Neuronal stem cell (in vitro differentiated cells): ENCODE data around the gene APC2.

Source experiments
- DNase-seq: peaks from one replicate; pipeline ENCODE4 v3.0.0-alpha.2; 2013; ENCODE audit warnings: low spot score
- H2AFZ ChIP-seq: one replicate; pipeline ENCODE4 v1.6.1; 2013; ENCODE audit warnings: mild to moderate bottlenecking, low read length, inconsistent platforms
- H2AK5ac ChIP-seq: 2 replicates; pipeline ENCODE4 v1.6.1; 2013; ENCODE audit warnings: low read depth, mild to moderate bottlenecking, inconsistent platforms, low read length, moderate library complexity, mixed read lengths
- H2BK120ac ChIP-seq: 2 replicates; pipeline ENCODE4 v1.6.1; 2013; ENCODE audit warnings: low read depth, mild to moderate bottlenecking, inconsistent platforms, low read length, moderate library complexity, mixed read lengths
- H2BK12ac ChIP-seq: one replicate; pipeline ENCODE4 v1.6.1; 2013; ENCODE audit warnings: low read length, inconsistent platforms
- H2BK15ac ChIP-seq: 2 replicates; pipeline ENCODE4 v1.6.1; 2013; ENCODE audit warnings: mild to moderate bottlenecking, low read length, inconsistent platforms, mixed read lengths
- H2BK5ac ChIP-seq: one replicate; pipeline ENCODE4 v1.6.1; 2013; ENCODE audit warnings: inconsistent platforms, mild to moderate bottlenecking, low read length, moderate library complexity
- H3K14ac ChIP-seq: one replicate; pipeline ENCODE4 v1.6.1; 2013; ENCODE audit warnings: low read length, inconsistent platforms
- H3K18ac ChIP-seq: 2 replicates; pipeline ENCODE4 v1.6.1; 2013; ENCODE audit warnings: low read length, inconsistent platforms
- H3K23ac ChIP-seq: 2 replicates; pipeline ENCODE4 v1.6.1; 2013; ENCODE audit warnings: low read depth, mild to moderate bottlenecking, mixed read lengths, low read length, inconsistent platforms; ENCODE audit not compliant: poor library complexity
- H3K27ac ChIP-seq: replicated peaks from 3 replicates; pipeline ENCODE4 v1.5.1; 2013; ENCODE audit warnings: low read length, inconsistent platforms
- H3K27me3 ChIP-seq, 3 experiments: 2 replicates each; pipeline ENCODE4 v1.6.1; 2013; ENCODE audit warnings: low read length in 3 of 3, mild to moderate bottlenecking in 2 of 3, inconsistent platforms in 1 of 3, low read depth in 1 of 3, mixed read lengths in 1 of 3, moderate library complexity in 1 of 3; ENCODE audit not compliant: control insufficient read depth in 3 of 3, insufficient read depth in 3 of 3
- H3K36me3 ChIP-seq, 2 donors: replicated peaks in 1 of 2; 2 replicates each; pipeline ENCODE4 v1.6.1; 2013; ENCODE audit warnings: low read length in 2 of 2; ENCODE audit not compliant: control insufficient read depth in 2 of 2, insufficient read depth in 2 of 2
- H3K4ac ChIP-seq: 2 replicates; pipeline ENCODE4 v1.6.1; 2013; ENCODE audit warnings: inconsistent platforms, mild to moderate bottlenecking, low read length, moderate library complexity
- H3K4me1 ChIP-seq, 2 donors: 1 replicate in 1 of 2; 2 replicates in 1 of 2; pipeline ENCODE4 v1.6.1; 2013; ENCODE audit warnings: low read length in 2 of 2, low read depth in 1 of 2; ENCODE audit not compliant: control insufficient read depth in 2 of 2, insufficient read depth in 1 of 2
- H3K4me2 ChIP-seq: one replicate; pipeline ENCODE4 v1.6.1; 2013; ENCODE audit warnings: mild to moderate bottlenecking, low read length, inconsistent platforms; ENCODE audit not compliant: insufficient read depth, poor library complexity, severe bottlenecking
- H3K4me3 ChIP-seq, 2 donors: 2 replicates each; pipeline ENCODE4 v1.5.1; 2013; ENCODE audit warnings: low read length in 2 of 2, mild to moderate bottlenecking in 2 of 2, inconsistent platforms in 1 of 2, moderate library complexity in 1 of 2
- H3K79me1 ChIP-seq: one replicate; pipeline ENCODE4 v1.6.1; 2013; ENCODE audit warnings: low read depth, mild to moderate bottlenecking, inconsistent platforms, low read length, moderate library complexity
- H3K9ac ChIP-seq: one replicate; pipeline ENCODE4 v1.6.1; 2013; ENCODE audit warnings: mild to moderate bottlenecking, low read depth, low read length, inconsistent platforms; ENCODE audit not compliant: poor library complexity
- H3K9me3 ChIP-seq, 2 donors: replicated peaks in 1 of 2; 2 replicates each; pipeline versions ENCODE3 to v1.6.1; 2013; ENCODE audit warnings: low read length in 2 of 2, mild to moderate bottlenecking in 2 of 2, inconsistent platforms in 1 of 2, low read depth in 1 of 2, mixed read lengths in 1 of 2, moderate library complexity in 1 of 2; ENCODE audit not compliant: control insufficient read depth in 2 of 2, insufficient read depth in 1 of 2
- H4K8ac ChIP-seq: one replicate; pipeline ENCODE4 v1.6.1; 2013; ENCODE audit warnings: low read depth, mild to moderate bottlenecking, inconsistent platforms, low read length, moderate library complexity
- H4K91ac ChIP-seq: one replicate; pipeline ENCODE4 v1.6.1; 2013; ENCODE audit warnings: low read length, low read depth, mild to moderate bottlenecking, inconsistent platforms; ENCODE audit not compliant: poor library complexity
- WGBS, 2 donors: extraction: QIAGEN DNeasy Blood & Tissue Kit; methylation state at CpG; one replicate each; pipeline ENCODE4 v1.1.7; 2013; ENCODE audit warnings: missing lambda C conversion rate in 2 of 2, mixed read lengths in 1 of 2; ENCODE audit not compliant: insufficient read length in 2 of 2, insufficient replicate concordance in 1 of 2; ENCODE audit errors: extremely low coverage in 2 of 2; 5-methylcytosine and 5-hydroxymethylcytosine counted together

APC2 gene

GRCh38 chr19:1487576-1488281 is 37.8 kb downstream of the APC2 start:
- Histone ChIP-seq H3K4ac (no peak overlapping the region), H2BK12ac (peak overlapping the region; percentile 22), H3K4me1 (peaks cover 15% of the 10 kb centered on the region in 2 donors), H2BK5ac (peak overlapping the region; percentile 39), H3K4me3 (no peak overlapping the region), H3K79me1 (peaks cover 4% of the 10 kb centered on the region), H3K4me2 (no peak overlapping the region), H3K27me3 (peaks cover 3 to 16% (median 14%) of the 10 kb centered on the region in 3 experiments), H3K18ac (peak overlapping the region; percentile 80), H2BK120ac (no peak overlapping the region), H2BK15ac (peak overlapping the region; percentile 58), H3K14ac (peak overlapping the region; percentile 71), H4K91ac (peak overlapping the region; percentile 85), H3K9ac (peak overlapping the region; percentile 60), H3K9me3 (no peaks in the 10 kb centered on the region), H2AFZ (no peak overlapping the region), H3K27ac (no peak overlapping the region), H3K23ac (peak overlapping the region; percentile 73), H4K8ac (peak overlapping the region; percentile 65), H3K36me3 (no peaks in the 10 kb centered on the region), H2AK5ac (peak overlapping the region; percentile 95)
- WGBS, 2 donors = no CpG with 5 or more reads among the region's 40 CpGs
- DNase-seq = no peak

GRCh38 chr19:1488282-1488601 is 38.3 kb downstream of the APC2 start:
- no peak overlapping the region for H3K27ac ChIP-seq
- peak overlapping the region; percentile 80 for H3K18ac ChIP-seq
- no peak overlapping the region for H3K4ac ChIP-seq
- H2AFZ ChIP-seq = no peak overlapping the region
- peak overlapping the region; percentile 58 for H2BK15ac ChIP-seq
- no CpG with 5 or more reads among the region's 11 CpGs for WGBS, 2 donors
- peak overlapping the region; percentile 39 for H2BK5ac ChIP-seq
- peaks cover 3 to 18% (median 14%) of the 10 kb centered on the region in 3 experiments for H3K27me3 ChIP-seq
- peaks cover 2% of the 10 kb centered on the region for H3K79me1 ChIP-seq
- H2BK12ac ChIP-seq = peak overlapping the region; percentile 22
- H3K4me2 ChIP-seq = no peak overlapping the region
- H2AK5ac ChIP-seq = peak overlapping the region; percentile 95
- peak overlapping the region; percentile 71 for H3K14ac ChIP-seq
- H3K4me3 ChIP-seq = no peak overlapping the region
- no peak overlapping the region for H2BK120ac ChIP-seq
- H3K23ac ChIP-seq = peak overlapping the region; percentile 73
- peak overlapping the region; percentile 65 for H4K8ac ChIP-seq
- peak overlapping the region; percentile 85 for H4K91ac ChIP-seq
- peaks cover 15 to 20% of the 10 kb centered on the region in 2 donors for H3K4me1 ChIP-seq
- H3K9me3 ChIP-seq = no peaks in the 10 kb centered on the region
- no peak overlapping the region for H3K9ac ChIP-seq
- no peaks in the 10 kb centered on the region for H3K36me3 ChIP-seq
- DNase-seq = no peak

- Histone ChIP-seq H3K27me3 (peaks cover 3 to 18% (median 14%) of the 10 kb centered on the region in 3 experiments), H2AFZ (peak overlapping the region; percentile 96), H4K91ac (peak overlapping the region; percentile 56), H3K9ac (peak overlapping the region; percentile 83), H3K4me1 (peaks cover 15 to 23% of the 10 kb centered on the region in 2 donors), H2BK5ac (peak overlapping the region; percentile 75), H2BK12ac (peak overlapping the region; percentile 98), H2AK5ac (peak overlapping the region; percentile 85), H3K14ac (peak overlapping the region; percentile 31), H4K8ac (no peak overlapping the region), H3K9me3 (no peaks in the 10 kb centered on the region), H3K36me3 (no peaks in the 10 kb centered on the region), H3K4me2 (peak overlapping the region; percentile 89), H3K18ac (peak overlapping the region; percentile 90), H3K4me3 (peak overlapping the region; percentile 71 to 83), H2BK15ac (peak overlapping the region; percentile 13), H3K27ac (no peak overlapping the region), H3K79me1 (peaks cover 2% of the 10 kb centered on the region), H2BK120ac (no peak overlapping the region), H3K23ac (no peak overlapping the region), H3K4ac (peak overlapping the region; percentile 66)
- no CpG with 5 or more reads among the region's 37 CpGs for WGBS, 2 donors
- DNase-seq = no peak
These were observed 39.8 kb downstream of the APC2 start for GRCh38 chr19:1489463-1490310.
